ENCODE data around the gene PRSS23.

GRCh38 chr11:86814775-86815174 is 14.4 kb downstream of the PRSS23 start:
- TF ChIP-seq POLR2AphosphoS5 (IDR thresholded peaks at IDR 0.05; ENCODE audit: low read depth, low read length) (no peak), TAF1 (IDR thresholded peaks at IDR 0.05; ENCODE audit: borderline replicate concordance, insufficient read depth, low read length) (no peak), REST (IDR thresholded peaks at IDR 0.05; ENCODE audit: insufficient read depth in 1 of 2, low read depth in 2 of 2, low read length in 2 of 2) (no peak), SIN3A (IDR thresholded peaks at IDR 0.05; ENCODE audit: borderline replicate concordance, insufficient read depth, low read length) (no peak), FOXP2 (optimal IDR thresholded peaks at IDR 0.05; ENCODE audit: borderline replicate concordance, extremely low read depth, extremely low read length, insufficient read depth) (no peak)

Data from PFSK-1 (cell line).